BLaER1 treated with 17β-estradiol and CSF1 and Interleukin-3, amounts not matched to agents 10 nM and 100 nM (cell line): Measurements from ENCODE around the gene MPC2.
"Not testable (repeated sequence)": the region's sequence is repeated elsewhere in the genome, so short reads cannot be mapped to it uniquely, and the experiment has no call there.

Experiments
- H3K27ac ChIP-seq, 11 experiments: shearing (Covaris generic); formaldehyde crosslinking; 2 replicates each; pipeline ENCODE4 v1.8.1; 2022
- H3K27me3 ChIP-seq, 11 experiments: shearing (Covaris generic); formaldehyde crosslinking; 2 replicates each; pipeline ENCODE4 v1.8.1; 2022
- H3K36me3 ChIP-seq, 11 experiments: shearing (Covaris generic); formaldehyde crosslinking; 2 replicates each; pipeline ENCODE4 v1.8.1; 2022
- H3K4me1 ChIP-seq, 10 experiments: shearing (Covaris generic); formaldehyde crosslinking; 2 replicates each; pipeline ENCODE4 v1.8.1; 2022
- H3K4me2 ChIP-seq, 11 experiments: shearing (Covaris generic); formaldehyde crosslinking; 2 replicates each; pipeline ENCODE4 v1.8.1; 2022
- H3K4me3 ChIP-seq, 10 experiments: shearing (Covaris generic); formaldehyde crosslinking; 2 replicates each; pipeline ENCODE4 v1.8.1; 2022
- H3K9ac ChIP-seq, 11 experiments: shearing (Covaris generic); formaldehyde crosslinking; 2 replicates each; pipeline ENCODE4 v1.8.1; 2022
- H3K9me3 ChIP-seq, 11 experiments: shearing (Covaris generic); formaldehyde crosslinking; replicated peaks in 1 of 11; 2 replicates each; pipeline ENCODE4 v1.8.1; 2022
- H4K20me1 ChIP-seq, 11 experiments: shearing (Covaris generic); formaldehyde crosslinking; 2 replicates each; pipeline ENCODE4 v1.8.1; 2022
- Cebpa-rat ChIP-seq, 11 experiments: shearing (Covaris generic); IDR thresholded peaks; 2 replicates each; pipeline ENCODE4 v1.8.1; 2022

MPC2 gene

DNA sequence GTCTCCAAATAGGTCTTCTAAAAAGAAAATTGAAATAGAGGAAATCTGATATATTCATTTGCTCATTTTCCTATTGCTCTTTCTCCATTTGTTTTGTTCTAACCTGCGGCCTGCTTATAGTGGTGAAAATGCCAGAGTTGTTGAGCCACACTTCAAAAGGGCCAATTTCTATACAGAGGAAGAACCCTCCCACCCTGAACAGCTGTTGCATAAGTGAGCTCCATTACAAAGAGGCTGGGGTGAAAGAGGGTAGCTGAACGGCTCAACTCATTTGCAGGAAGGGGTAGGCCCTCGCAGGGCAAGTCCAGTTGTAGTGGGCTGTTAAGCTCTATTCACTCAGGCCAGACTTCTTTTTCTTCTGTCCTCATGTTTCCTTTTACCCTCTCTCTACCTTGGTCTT, 31.7 kb downstream of the MPC2 start:
- H3K36me3 ChIP-seq, result peaks cover 0 to 9% (median 0%) of the 10 kb centered on the region in 11 experiments; a peak in 3 of 22 replicates
- no peaks in the 10 kb centered on the region for H3K27me3 ChIP-seq
- H3K4me2 ChIP-seq, result peak overlapping the region in 1 of 11 experiments; percentile 22; a peak in 1 of 22 replicates
- H3K9ac ChIP-seq, result no peak overlapping the region
- no peak for TF ChIP-seq Cebpa-rat (IDR thresholded peaks at IDR 0.05)
- peaks cover 0 to 14% (median under 1%) of the 10 kb centered on the region in 10 experiments; a peak in 5 of 20 replicates for H3K4me1 ChIP-seq
- peaks cover 13 to 16% (median 15%) of the 10 kb centered on the region in 11 experiments for H3K9me3 ChIP-seq
- no peak overlapping the region for H3K27ac ChIP-seq
- H4K20me1 ChIP-seq, result no peaks in the 10 kb centered on the region
- no peak overlapping the region for H3K4me3 ChIP-seq

DNA sequence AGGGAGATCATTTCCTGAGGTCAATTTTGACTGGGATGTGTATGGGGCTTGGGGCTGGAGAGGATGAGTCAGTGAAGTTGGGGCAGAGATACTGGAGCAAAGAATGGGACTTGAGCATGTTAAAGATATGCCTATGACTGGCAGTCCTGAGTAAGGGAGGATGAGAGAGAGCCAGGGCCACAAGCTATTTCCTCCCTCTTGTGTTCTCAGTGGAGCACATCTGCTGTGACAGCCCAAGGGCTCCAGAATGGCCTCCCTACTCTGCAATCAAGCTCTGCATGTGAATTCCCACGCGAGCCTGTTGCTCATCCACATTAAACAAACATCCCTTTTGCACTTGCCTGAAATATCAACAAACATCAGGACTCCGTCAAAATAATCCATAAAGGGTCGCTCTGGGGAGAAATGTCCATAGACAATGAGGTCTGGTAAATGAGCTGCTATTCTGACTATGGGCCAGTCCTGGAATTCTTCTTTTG, 32.2 kb downstream of the MPC2 start:
- Histone ChIP-seq H3K27me3 (no peaks in the 10 kb centered on the region), H3K4me1 (peaks cover 0 to 13% (median 4%) of the 10 kb centered on the region in 10 experiments; a peak in 6 of 20 replicates), H3K9me3 (peaks cover 9 to 11% (median 10%) of the 10 kb centered on the region in 11 experiments), H3K9ac (no peak overlapping the region), H3K4me2 (no peak overlapping the region), H3K36me3 (peaks cover 0 to 6% (median 0%) of the 10 kb centered on the region in 11 experiments; a peak in 2 of 22 replicates), H3K27ac (no peak overlapping the region), H4K20me1 (no peaks in the 10 kb centered on the region), H3K4me3 (no peak overlapping the region)
- TF ChIP-seq Cebpa-rat (IDR thresholded peaks at IDR 0.05), result no peak

DNA sequence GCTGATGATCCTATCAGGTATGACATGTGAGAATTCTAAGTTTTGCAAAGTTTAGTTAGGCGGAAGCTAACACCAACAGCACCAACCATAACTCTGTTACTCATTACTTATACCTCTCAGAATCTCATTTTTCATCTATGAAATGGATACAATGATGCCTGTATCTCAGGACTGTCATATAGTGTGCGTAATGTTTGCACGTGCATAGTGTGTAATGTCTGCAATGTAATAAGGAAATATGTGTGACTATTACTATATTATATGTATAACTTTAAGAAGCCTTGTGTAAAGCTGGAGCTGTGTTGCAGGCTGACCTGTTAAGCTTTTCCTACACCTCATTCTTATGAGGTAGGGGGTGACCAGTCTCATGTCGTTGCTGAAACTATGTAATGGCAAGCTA, 36.0 kb downstream of the MPC2 start:
- peaks cover 0 to 14% (median 5%) of the 10 kb centered on the region in 10 experiments; a peak in 6 of 20 replicates for H3K4me1 ChIP-seq
- no peak overlapping the region for H3K4me3 ChIP-seq
- no peak overlapping the region for H3K9ac ChIP-seq
- no peak overlapping the region for H3K4me2 ChIP-seq
- H3K9me3 ChIP-seq, result no peaks in the 10 kb centered on the region
- H3K27me3 ChIP-seq, result no peaks in the 10 kb centered on the region
- TF ChIP-seq Cebpa-rat (IDR thresholded peaks at IDR 0.05), result no peak
- no peak overlapping the region for H3K27ac ChIP-seq
- H4K20me1 ChIP-seq, result no peaks in the 10 kb centered on the region
- no peaks in the 10 kb centered on the region for H3K36me3 ChIP-seq

DNA sequence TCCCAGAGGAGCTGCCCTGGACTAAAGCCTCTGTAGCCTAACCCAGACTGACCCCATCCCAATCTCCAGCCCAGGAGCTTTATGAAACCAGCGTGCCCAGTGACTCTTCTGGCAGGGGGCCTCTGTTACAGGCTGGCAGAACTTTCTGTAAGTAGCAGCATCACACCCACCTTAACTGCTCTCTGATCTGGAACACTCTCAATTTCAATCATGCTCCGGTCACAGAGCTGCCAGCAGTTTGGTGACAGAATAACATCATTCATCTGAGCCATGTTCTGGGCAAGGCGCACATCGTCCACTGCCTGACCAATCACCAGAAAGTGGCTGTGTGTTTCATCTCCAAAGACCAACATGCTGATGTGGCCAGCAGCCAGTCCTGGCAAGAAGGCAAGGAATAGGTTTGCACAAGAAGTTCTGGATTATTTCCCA, 37.6 kb downstream of the MPC2 start:
- Histone ChIP-seq H3K27ac (no peak overlapping the region), H3K4me3 (no peak overlapping the region), H3K4me1 (peaks cover 0 to 10% (median 3%) of the 10 kb centered on the region in 10 experiments; a peak in 5 of 20 replicates), H3K9me3 (no peaks in the 10 kb centered on the region), H4K20me1 (no peaks in the 10 kb centered on the region), H3K4me2 (no peak overlapping the region), H3K36me3 (no peaks in the 10 kb centered on the region), H3K27me3 (no peaks in the 10 kb centered on the region), H3K9ac (no peak overlapping the region)
- TF ChIP-seq Cebpa-rat (IDR thresholded peaks at IDR 0.05), result no peak

DNA sequence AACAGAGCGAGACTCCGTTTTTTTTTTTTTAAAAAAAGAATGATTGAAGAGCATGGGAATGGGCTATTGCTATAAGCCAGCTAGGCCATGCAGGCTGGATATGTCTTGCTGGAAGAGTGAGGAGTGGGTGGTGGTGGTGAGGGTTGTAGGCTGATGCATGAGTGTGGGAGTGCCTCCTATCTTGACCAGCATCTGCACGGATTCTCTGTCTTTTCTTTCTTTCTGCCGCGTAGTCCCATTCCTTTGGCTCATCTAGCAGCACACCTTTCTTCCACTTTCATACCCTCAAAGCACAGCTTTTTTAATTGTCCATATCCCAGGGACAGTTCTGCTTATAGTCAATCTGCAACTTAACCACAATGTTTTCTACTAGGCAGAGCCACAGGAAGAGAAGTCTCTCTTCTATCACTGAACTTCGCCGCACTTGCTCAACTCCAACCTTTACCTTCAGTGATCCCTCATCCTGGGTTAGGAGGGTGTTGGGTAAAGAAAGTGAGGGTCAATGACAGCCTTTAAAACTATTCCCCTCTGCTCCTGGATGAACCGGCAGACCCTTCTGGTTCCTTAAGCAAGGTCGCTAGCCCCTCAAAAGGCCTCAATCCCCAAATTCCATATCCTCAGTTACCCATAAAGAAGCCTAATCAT, 38.2 kb downstream of the MPC2 start:
- H3K4me1 ChIP-seq, result peaks cover 0 to 10% (median 3%) of the 10 kb centered on the region in 10 experiments; a peak in 5 of 20 replicates
- H3K9me3 ChIP-seq, result no peaks in the 10 kb centered on the region
- no peak for TF ChIP-seq Cebpa-rat (IDR thresholded peaks at IDR 0.05)
- no peaks in the 10 kb centered on the region for H3K36me3 ChIP-seq
- H3K27ac ChIP-seq, result no peak overlapping the region
- no peak overlapping the region for H3K9ac ChIP-seq
- no peaks in the 10 kb centered on the region for H3K27me3 ChIP-seq
- H4K20me1 ChIP-seq, result no peaks in the 10 kb centered on the region
- no peak overlapping the region for H3K4me2 ChIP-seq
- H3K4me3 ChIP-seq, result no peak overlapping the region

DNA sequence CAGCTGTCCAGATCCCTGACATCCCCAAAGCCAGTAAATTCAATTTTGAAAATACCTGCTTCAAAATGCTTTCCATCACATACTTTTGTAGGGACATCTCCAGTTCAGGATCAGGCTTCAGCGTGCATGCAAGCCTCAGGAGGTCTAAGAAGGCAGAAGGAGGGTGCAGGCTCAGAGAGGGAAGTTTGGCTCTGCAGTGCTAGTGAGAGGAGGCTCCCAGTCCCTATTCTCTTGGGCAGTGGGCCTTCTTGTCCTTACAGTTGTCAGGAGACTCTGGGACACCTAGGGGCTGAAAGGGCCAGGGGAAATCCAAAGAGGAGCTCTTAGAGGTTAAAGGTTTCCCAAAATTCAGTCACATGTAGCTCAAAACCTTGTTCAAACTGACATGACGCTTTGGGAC, 43.1 kb downstream of the MPC2 start:
- Histone ChIP-seq H3K4me2 (no peak overlapping the region), H3K4me1 (peaks cover 0 to 17% (median 7%) of the 10 kb centered on the region in 10 experiments; a peak in 9 of 20 replicates), H4K20me1 (no peaks in the 10 kb centered on the region), H3K27me3 (no peaks in the 10 kb centered on the region), H3K9ac (no peak overlapping the region), H3K4me3 (no peak overlapping the region), H3K36me3 (no peaks in the 10 kb centered on the region), H3K27ac (no peak overlapping the region), H3K9me3 (peaks cover 0 to 4% (median 0%) of the 10 kb centered on the region in 11 experiments; a peak in 1 of 22 replicates)
- TF ChIP-seq Cebpa-rat (IDR thresholded peaks at IDR 0.05), result no peak

DNA sequence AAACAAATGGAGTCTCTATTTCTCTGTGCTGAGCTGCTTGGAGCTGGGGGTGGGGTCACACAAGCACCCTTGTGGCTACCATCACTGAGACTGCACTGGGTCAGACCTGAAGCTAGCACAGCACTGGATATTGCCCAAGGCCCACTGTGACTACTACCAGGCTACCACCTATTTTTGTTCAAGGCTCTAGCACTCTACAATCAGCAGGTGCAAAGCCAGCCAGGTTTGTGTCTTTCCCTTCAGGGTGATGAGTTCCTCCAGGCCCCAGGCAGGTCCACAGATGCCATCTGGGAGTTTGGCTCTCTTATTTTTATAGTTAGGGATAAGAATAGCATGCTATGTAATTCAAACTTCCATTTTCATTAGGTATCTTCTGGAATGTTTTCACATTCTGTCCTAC, 46.5 kb downstream of the MPC2 start:
- Histone ChIP-seq H3K27me3 (no peaks in the 10 kb centered on the region), H3K36me3 (no peaks in the 10 kb centered on the region), H3K4me1 (peaks cover 0 to 12% (median 7%) of the 10 kb centered on the region in 10 experiments; a peak in 9 of 20 replicates), H3K9me3 (peaks cover 0 to 20% (median 7%) of the 10 kb centered on the region in 11 experiments; a peak in 11 of 22 replicates), H3K4me3 (no peak overlapping the region), H4K20me1 (no peaks in the 10 kb centered on the region), H3K4me2 (no peak overlapping the region), H3K9ac (no peak overlapping the region), H3K27ac (no peak overlapping the region)
- TF ChIP-seq Cebpa-rat (IDR thresholded peaks at IDR 0.05), result no peak

DNA sequence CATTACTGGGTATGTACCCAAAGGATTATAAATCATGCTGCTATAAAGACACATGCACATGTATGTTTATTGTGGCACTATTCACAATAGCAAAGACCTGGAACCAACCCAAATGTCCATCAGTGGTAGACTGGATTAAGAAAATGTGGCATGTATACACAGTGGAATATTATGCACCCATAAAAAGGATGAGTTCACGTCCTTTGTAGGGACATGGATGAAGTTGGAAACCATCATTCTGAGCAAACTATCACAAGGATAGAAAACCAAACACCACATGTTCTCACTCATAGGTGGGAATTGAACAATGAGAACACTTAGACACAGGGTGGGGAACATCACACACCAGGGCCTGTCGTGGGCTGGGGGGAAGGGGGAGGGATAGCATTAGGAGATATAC, 49.7 kb downstream of the MPC2 start:
- peaks cover 0 to 24% (median 8%) of the 10 kb centered on the region in 11 experiments; a peak in 11 of 22 replicates for H3K9me3 ChIP-seq
- not testable (repeated sequence) for H3K9ac ChIP-seq, H4K20me1 ChIP-seq, H3K27me3 ChIP-seq, H3K27ac ChIP-seq, H3K4me2 ChIP-seq, H3K36me3 ChIP-seq, H3K4me1 ChIP-seq, H3K4me3 ChIP-seq

DNA sequence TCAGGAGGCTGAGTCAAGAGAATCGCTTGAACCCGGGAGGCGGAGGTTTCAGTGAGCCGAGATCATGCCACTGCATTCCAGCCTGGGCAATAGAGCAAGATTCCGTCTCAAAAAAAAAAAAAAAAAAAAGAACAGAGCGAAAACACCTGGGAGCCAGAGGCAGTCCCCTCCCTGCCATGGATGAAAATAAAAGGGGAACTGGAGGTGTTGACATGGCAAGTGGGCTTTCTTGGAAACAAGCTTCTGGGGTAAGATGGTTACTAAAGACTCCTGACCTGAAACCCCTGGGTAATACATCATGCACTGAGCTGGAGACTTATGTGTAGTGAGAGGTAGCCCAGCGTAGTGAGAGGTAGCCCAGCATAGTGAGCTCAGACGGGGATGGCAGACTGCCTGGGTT, 54.5 kb downstream of the MPC2 start:
- H3K27me3 ChIP-seq, result no peaks in the 10 kb centered on the region
- no peak overlapping the region for H3K27ac ChIP-seq
- no peaks in the 10 kb centered on the region for H4K20me1 ChIP-seq
- no peaks in the 10 kb centered on the region for H3K4me1 ChIP-seq
- no peak overlapping the region for H3K4me3 ChIP-seq
- no peak overlapping the region for H3K9ac ChIP-seq
- H3K4me2 ChIP-seq, result no peak overlapping the region
- no peak for TF ChIP-seq Cebpa-rat (IDR thresholded peaks at IDR 0.05)
- H3K36me3 ChIP-seq, result no peaks in the 10 kb centered on the region
- H3K9me3 ChIP-seq, result peaks cover 0 to 20% (median 8%) of the 10 kb centered on the region in 11 experiments; a peak in 11 of 22 replicates

DNA sequence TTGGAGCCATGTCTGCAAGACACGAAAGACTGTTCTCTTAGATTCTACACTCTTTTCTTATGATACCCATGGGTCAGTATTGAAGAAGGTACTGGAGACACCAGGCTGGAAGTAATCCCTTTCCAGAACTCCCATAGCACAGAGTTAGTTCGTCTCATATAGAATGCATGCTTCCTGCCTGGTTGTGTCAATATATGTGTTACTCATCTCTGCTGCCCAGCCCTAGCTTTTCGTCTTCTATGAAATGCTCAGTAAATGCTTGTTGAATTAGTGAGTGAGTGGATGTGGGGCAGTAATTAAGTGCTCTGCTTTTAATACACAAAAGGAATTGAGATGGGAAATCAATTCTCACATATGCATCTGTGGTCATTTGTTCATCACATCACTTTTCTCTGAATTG, 55.1 kb downstream of the MPC2 start:
- no peak for TF ChIP-seq Cebpa-rat (IDR thresholded peaks at IDR 0.05)
- peaks cover 0 to 17% (median 8%) of the 10 kb centered on the region in 11 experiments; a peak in 11 of 22 replicates for H3K9me3 ChIP-seq
- no peak overlapping the region for H3K4me3 ChIP-seq
- no peaks in the 10 kb centered on the region for H3K27me3 ChIP-seq
- H3K4me1 ChIP-seq, result no peaks in the 10 kb centered on the region
- H3K36me3 ChIP-seq, result no peaks in the 10 kb centered on the region
- H3K4me2 ChIP-seq, result no peak overlapping the region
- no peaks in the 10 kb centered on the region for H4K20me1 ChIP-seq
- H3K9ac ChIP-seq, result no peak overlapping the region
- H3K27ac ChIP-seq, result no peak overlapping the region
